GM10847 (cell line): Measurements from ENCODE around the gene EP400.

Experiments
- POLR2A ChIP-seq: IDR thresholded peaks from 2 replicates; pipeline ENCODE4 v1.6.1; 2011; ENCODE audit not compliant: insufficient read length; ENCODE audit errors: extremely low read depth

Gene EP400

GRCh38 chr12:132065203-132065602 is 115.5 kb downstream of the EP400 start:
- TF ChIP-seq POLR2A: no peak

GRCh38 chr12:132065609-132066344 is 116.0 kb downstream of the EP400 start:
- TF ChIP-seq POLR2A: no peak

GRCh38 chr12:132066345-132066685 is 116.6 kb downstream of the EP400 start:
- no peak for TF ChIP-seq POLR2A

- no peak for TF ChIP-seq POLR2A
Measured at GRCh38 chr12:132066749-132067148, 117.0 kb downstream of the EP400 start.

- TF ChIP-seq POLR2A: no peak
Measured at GRCh38 chr12:132067182-132067581, 117.4 kb downstream of the EP400 start.

- TF ChIP-seq POLR2A: no peak
Measured at GRCh38 chr12:132068250-132068649, 118.5 kb downstream of the EP400 start.

GRCh38 chr12:132069336-132069985 is 119.7 kb downstream of the EP400 start:
- TF ChIP-seq POLR2A: no peak

GRCh38 chr12:132070298-132070697 is 120.6 kb downstream of the EP400 start:
- no peak for TF ChIP-seq POLR2A

- TF ChIP-seq POLR2A: no peak
Measured at GRCh38 chr12:132071040-132071810, 121.5 kb downstream of the EP400 start.

- no peak for TF ChIP-seq POLR2A
Measured at GRCh38 chr12:132071830-132072384, 122.2 kb downstream of the EP400 start.

GRCh38 chr12:132074216-132074615 is 124.5 kb downstream of the EP400 start:
- no peak for TF ChIP-seq POLR2A

GRCh38 chr12:132075026-132075713 is 125.4 kb downstream of the EP400 start:
- TF ChIP-seq POLR2A: no peak

GRCh38 chr12:132075714-132076553 is 126.2 kb downstream of the EP400 start:
- TF ChIP-seq POLR2A: no peak

GRCh38 chr12:132076711-132077110 is 127.0 kb downstream of the EP400 start:
- no peak for TF ChIP-seq POLR2A

GRCh38 chr12:132077322-132078100 is 127.8 kb downstream of the EP400 start:
- no peak for TF ChIP-seq POLR2A
